Measurements from ENCODE around the gene MACROD2. TPM values are rescaled to one million over a fixed set of nuclear protein-coding genes. Genes with fewer than 3 reads are reported as not detected.

The MACROD2 gene
- total RNA-seq, 1 experiment from 2014 or later = 1.6 TPM

- Histone ChIP-seq H3K56ac (ENCODE audit: insufficient read length, low read depth, low read length) (no peak overlapping the region), H4K5ac (ENCODE audit: insufficient read length, low read depth, low read length) (no peak overlapping the region), H3K9ac (ENCODE audit: extremely low read depth, insufficient read length, low read length) (no peak overlapping the region), H3K4me2 (ENCODE audit: insufficient read depth, insufficient read length, low read length) (no peak overlapping the region), H3K4ac (ENCODE audit: low read depth, low read length) (no peak overlapping the region), H2AK5ac (ENCODE audit: insufficient read length, low read length) (no peak overlapping the region), H4K8ac (replicated peaks; ENCODE audit: insufficient read length, low read depth, low read length) (no peak overlapping the region), H3K23ac (ENCODE audit: insufficient read length, low read depth, low read length) (no peak overlapping the region), H3K18ac (ENCODE audit: insufficient read length, low read depth, low read length) (no peak overlapping the region), H3K23me2 (ENCODE audit: insufficient read length, low read depth, low read length, poor library complexity, severe bottlenecking) (peaks cover 3% of the 10 kb centered on the region), H3K27ac (ENCODE audit: insufficient read length, low read depth, low read length) (no peak overlapping the region), H2BK120ac (ENCODE audit: low read depth, low read length, poor library complexity, severe bottlenecking) (no peak overlapping the region), H2AFZ (ENCODE audit: low read length) (no peak overlapping the region), H3K14ac (ENCODE audit: insufficient read depth, low read length) (0 out of 2 replicates have a peak overlapping the region, but pooled peaks have one; percentile 20), H3K4me1 (ENCODE audit: insufficient read depth, low read length) (no peaks in the 10 kb centered on the region), H3K9me3 (ENCODE audit: control insufficient read depth, low read depth, low read length) (no peaks in the 10 kb centered on the region), H3K79me1 (ENCODE audit: insufficient read depth, low read depth, low read length, poor library complexity, severe bottlenecking) (no peaks in the 10 kb centered on the region), H3T11ph (ENCODE audit: low read length) (no peak overlapping the region), H4K91ac (ENCODE audit: insufficient read length, low read depth, low read length) (no peak overlapping the region), H4K20me1 (ENCODE audit: control insufficient read depth, insufficient read depth, insufficient read length) (no peaks in the 10 kb centered on the region), H3K27me3 (ENCODE audit: insufficient read depth, low read length) (no peaks in the 10 kb centered on the region), H2BK5ac (ENCODE audit: insufficient read length, low read length) (no peak overlapping the region), H2BK15ac (ENCODE audit: low read depth, low read length) (no peak overlapping the region), H3K79me2 (ENCODE audit: insufficient read depth, low read length) (no peaks in the 10 kb centered on the region), H2BK20ac (ENCODE audit: low read depth, low read length, poor library complexity, severe bottlenecking) (no peak overlapping the region), H2BK12ac (ENCODE audit: insufficient read length, low read depth, low read length) (no peak overlapping the region)
- H3K9me3 Mint-ChIP-seq = 0 out of 5 replicates have a peak, but pooled peaks cover 0 to 3% of the 10 kb centered on the region in 2 experiments
- no peaks in the 10 kb centered on the region for H3K27me3 Mint-ChIP-seq (ENCODE audit: low read depth)
- H3K27ac Mint-ChIP-seq = no peak overlapping the region
- DNase-seq = no peak
- H3K4me3 Mint-ChIP-seq = no peak overlapping the region
- no CpG with 5 or more reads among the region's 3 CpGs for WGBS (ENCODE audit: extremely low coverage, insufficient read length, low lambda C conversion rate)
- H3K4me1 Mint-ChIP-seq = peaks cover 2 to 7% of the 10 kb centered on the region in 2 experiments; a peak in 2 of 4 replicates
- TF ChIP-seq, protein P1, sequence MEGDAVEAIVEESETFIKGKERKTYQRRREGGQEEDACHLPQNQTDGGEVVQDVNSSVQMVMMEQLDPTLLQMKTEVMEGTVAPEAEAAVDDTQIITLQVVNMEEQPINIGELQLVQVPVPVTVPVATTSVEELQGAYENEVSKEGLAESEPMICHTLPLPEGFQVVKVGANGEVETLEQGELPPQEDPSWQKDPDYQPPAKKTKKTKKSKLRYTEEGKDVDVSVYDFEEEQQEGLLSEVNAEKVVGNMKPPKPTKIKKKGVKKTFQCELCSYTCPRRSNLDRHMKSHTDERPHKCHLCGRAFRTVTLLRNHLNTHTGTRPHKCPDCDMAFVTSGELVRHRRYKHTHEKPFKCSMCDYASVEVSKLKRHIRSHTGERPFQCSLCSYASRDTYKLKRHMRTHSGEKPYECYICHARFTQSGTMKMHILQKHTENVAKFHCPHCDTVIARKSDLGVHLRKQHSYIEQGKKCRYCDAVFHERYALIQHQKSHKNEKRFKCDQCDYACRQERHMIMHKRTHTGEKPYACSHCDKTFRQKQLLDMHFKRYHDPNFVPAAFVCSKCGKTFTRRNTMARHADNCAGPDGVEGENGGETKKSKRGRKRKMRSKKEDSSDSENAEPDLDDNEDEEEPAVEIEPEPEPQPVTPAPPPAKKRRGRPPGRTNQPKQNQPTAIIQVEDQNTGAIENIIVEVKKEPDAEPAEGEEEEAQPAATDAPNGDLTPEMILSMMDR (conservative IDR thresholded peaks at IDR 0.05) = no peak
- no peaks in the 10 kb centered on the region; a peak in 2 of 7 replicates for H3K36me3 Mint-ChIP-seq (ENCODE audit: insufficient read depth in 1 of 3, low read depth in 3 of 3)
These were observed 47.6 kb upstream of the MACROD2 start for GRCh38 chr20:13947719-13948118.

Data from H9 (cell line).